ENCODE measurements around the gene ALG12. TPM values are rescaled to one million over a fixed set of nuclear protein-coding genes. Genes with fewer than 3 reads are reported as not detected.

The ALG12 gene
- total RNA-seq, 1 donor from 2014 or later, result 14.7 TPM

DNA sequence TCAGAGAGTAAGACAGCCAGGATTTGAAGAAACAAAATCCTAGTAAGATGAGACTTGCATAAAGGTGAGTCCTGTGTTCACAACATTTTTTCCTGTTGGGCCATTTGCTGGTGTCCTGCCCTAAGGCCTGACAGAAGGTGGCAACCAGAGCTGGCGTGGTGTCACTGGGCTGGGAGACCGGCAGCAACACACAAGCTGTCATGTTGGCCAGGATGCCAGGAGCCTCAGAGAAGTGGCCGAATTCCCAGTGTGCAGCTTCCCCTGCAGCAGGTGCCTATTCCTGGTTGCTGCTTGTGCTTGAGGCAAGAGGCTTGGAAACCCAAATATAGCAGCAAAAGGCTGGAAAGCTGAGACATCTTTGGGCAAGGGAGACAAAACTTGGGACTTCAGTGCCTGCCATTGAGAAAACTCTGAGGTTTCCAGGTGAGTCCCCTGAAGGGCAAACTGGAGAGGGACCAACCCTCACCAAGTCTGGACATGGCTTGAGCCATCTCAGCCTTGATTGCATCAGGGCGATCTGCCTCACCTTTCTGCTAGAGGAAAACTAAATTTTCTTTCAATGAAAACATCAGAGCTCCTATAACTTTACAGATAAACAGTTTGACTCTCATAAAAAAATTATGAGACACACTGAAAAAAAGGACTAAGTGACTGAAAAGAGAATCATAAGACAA, 25.9 kb downstream of the ALG12 start:
- H3K4me3 Mint-ChIP-seq (ENCODE audit: unreplicated experiment), result no peak overlapping the region
- no peak for DNase-seq
- H3K36me3 Mint-ChIP-seq (ENCODE audit: unreplicated experiment), result peaks cover 39% of the 10 kb centered on the region
- peaks cover 19% of the 10 kb centered on the region for H3K9me3 Mint-ChIP-seq (ENCODE audit: unreplicated experiment)
- H3K27me3 Mint-ChIP-seq (ENCODE audit: unreplicated experiment), result peaks cover 17% of the 10 kb centered on the region
- TF ChIP-seq, protein P1, sequence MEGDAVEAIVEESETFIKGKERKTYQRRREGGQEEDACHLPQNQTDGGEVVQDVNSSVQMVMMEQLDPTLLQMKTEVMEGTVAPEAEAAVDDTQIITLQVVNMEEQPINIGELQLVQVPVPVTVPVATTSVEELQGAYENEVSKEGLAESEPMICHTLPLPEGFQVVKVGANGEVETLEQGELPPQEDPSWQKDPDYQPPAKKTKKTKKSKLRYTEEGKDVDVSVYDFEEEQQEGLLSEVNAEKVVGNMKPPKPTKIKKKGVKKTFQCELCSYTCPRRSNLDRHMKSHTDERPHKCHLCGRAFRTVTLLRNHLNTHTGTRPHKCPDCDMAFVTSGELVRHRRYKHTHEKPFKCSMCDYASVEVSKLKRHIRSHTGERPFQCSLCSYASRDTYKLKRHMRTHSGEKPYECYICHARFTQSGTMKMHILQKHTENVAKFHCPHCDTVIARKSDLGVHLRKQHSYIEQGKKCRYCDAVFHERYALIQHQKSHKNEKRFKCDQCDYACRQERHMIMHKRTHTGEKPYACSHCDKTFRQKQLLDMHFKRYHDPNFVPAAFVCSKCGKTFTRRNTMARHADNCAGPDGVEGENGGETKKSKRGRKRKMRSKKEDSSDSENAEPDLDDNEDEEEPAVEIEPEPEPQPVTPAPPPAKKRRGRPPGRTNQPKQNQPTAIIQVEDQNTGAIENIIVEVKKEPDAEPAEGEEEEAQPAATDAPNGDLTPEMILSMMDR (IDR thresholded peaks at IDR 0.05; ENCODE audit: partially characterized antibody, unreplicated experiment), result no peak
- no peak overlapping the region for H3K27ac Mint-ChIP-seq (ENCODE audit: unreplicated experiment)
- peaks cover 23% of the 10 kb centered on the region for H3K4me1 Mint-ChIP-seq (ENCODE audit: low read depth, unreplicated experiment)

DNA sequence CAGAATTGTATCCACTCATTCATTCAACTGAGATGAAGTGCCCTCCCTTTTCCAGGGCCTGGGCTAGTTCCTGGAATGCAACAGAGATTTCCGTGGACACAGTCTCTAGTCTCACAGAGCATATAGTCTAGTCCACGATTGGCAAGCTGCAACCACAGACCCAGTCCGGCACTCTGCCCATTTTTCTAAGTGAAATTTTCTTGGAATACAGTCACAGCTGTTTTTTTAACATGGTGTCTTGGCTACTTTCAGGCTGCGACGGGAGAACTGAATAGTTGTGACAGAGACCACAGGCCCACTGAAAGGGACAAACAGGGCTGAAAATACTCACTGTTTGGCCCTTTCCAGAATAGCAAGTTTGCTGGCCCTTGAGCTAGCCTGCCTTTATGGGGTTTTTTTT, 29.2 kb downstream of the ALG12 start:
- Mint-ChIP-seq H3K36me3 (ENCODE audit: unreplicated experiment) (peaks cover 44% of the 10 kb centered on the region), H3K4me1 (ENCODE audit: low read depth, unreplicated experiment) (peaks cover 20% of the 10 kb centered on the region), H3K27ac (ENCODE audit: unreplicated experiment) (no peak overlapping the region), H3K9me3 (ENCODE audit: unreplicated experiment) (peaks cover 22% of the 10 kb centered on the region), H3K27me3 (ENCODE audit: unreplicated experiment) (peaks cover 9% of the 10 kb centered on the region), H3K4me3 (ENCODE audit: unreplicated experiment) (no peak overlapping the region)
- DNase-seq, result no peak
- TF ChIP-seq, protein P1 (IDR thresholded peaks at IDR 0.05; ENCODE audit: partially characterized antibody, unreplicated experiment), result no peak

DNA sequence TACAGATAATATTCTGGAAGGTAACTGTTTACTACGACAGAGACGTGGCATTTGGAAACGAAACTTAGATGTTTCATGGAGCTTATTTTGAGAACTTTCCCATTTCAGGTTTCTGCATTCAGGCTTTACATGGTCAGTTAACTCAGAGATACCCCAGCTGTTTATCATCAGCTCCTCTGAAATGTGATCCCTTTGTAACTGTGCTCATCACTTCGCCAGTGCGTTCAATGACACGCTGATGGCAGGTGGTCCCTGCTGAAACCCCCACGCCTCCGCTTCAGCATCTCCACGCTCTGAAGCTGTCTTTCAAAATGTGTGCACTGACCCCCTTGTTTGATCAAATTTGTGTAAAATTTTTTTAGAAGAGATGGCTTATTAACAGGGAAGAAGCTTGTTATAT, 30.5 kb downstream of the ALG12 start:
- Mint-ChIP-seq H3K9me3 (ENCODE audit: unreplicated experiment) (peaks cover 27% of the 10 kb centered on the region), H3K27me3 (ENCODE audit: unreplicated experiment) (peaks cover 10% of the 10 kb centered on the region), H3K4me3 (ENCODE audit: unreplicated experiment) (no peak overlapping the region), H3K27ac (ENCODE audit: unreplicated experiment) (peak overlapping the region; percentile 73), H3K36me3 (ENCODE audit: unreplicated experiment) (peaks cover 45% of the 10 kb centered on the region), H3K4me1 (ENCODE audit: low read depth, unreplicated experiment) (peaks cover 21% of the 10 kb centered on the region)
- no peak for DNase-seq
- TF ChIP-seq, protein P1 (IDR thresholded peaks at IDR 0.05; ENCODE audit: partially characterized antibody, unreplicated experiment), result no peak

DNA sequence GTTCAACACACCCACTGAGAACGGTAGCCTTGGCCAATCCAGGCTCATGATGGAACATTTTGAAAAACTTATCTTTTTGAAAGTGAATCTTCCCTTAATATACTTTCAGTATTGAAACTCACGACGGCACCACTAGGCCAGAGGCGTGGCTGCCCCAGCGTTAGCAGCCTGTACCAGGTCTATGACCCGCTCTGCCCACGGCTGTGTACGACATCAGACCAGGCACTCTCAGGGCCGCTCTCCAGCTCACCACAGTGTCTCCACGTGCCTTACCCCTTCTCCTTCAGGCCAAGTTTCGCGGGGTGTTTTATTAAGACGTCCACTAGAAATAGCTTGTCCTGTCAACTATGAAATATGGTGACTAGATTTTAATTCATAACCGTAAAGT, 31.2 kb downstream of the ALG12 start:
- Mint-ChIP-seq H3K4me3 (ENCODE audit: unreplicated experiment) (no peak overlapping the region), H3K27me3 (ENCODE audit: unreplicated experiment) (peaks cover 10% of the 10 kb centered on the region)
- TF ChIP-seq, protein P1 (IDR thresholded peaks at IDR 0.05; ENCODE audit: partially characterized antibody, unreplicated experiment), result no peak

DNA sequence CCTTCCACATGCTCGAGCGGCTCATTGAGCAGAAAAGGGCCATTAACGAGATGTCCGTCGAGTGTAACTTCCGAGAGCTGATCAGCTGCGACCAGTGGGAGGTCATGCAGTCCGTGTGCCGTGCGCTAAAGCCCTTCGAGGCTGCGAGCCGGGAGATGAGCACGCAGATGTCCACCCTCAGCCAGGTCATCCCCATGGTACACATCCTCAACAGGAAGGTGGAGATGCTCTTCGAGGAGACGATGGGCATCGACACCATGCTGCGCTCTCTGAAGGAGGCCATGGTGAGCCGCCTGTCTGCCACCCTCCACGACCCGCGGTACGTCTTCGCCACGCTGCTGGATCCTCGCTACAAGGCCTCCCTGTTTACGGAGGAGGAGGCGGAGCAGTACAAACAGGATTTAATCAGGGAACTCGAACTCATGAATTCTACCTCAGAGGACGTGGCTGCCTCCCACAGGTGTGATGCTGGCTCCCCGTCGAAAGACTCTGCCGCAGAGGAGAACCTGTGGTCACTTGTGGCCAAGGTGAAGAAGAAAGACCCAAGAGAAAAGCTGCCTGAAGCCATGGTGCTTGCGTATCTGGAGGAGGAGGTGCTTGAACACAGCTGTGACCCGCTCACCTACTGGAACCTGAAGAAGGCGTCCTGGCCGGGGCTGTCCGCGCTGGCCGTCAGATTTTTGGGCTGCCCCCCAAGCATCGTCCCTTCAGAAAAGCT, 31.7 kb downstream of the ALG12 start:
- TF ChIP-seq, protein P1 (IDR thresholded peaks at IDR 0.05; ENCODE audit: partially characterized antibody, unreplicated experiment), result no peak
- Mint-ChIP-seq H3K4me1 (ENCODE audit: low read depth, unreplicated experiment) (peaks cover 22% of the 10 kb centered on the region), H3K36me3 (ENCODE audit: unreplicated experiment) (peaks cover 46% of the 10 kb centered on the region), H3K9me3 (ENCODE audit: unreplicated experiment) (peaks cover 24% of the 10 kb centered on the region), H3K27ac (ENCODE audit: unreplicated experiment) (no peak overlapping the region), H3K4me3 (ENCODE audit: unreplicated experiment) (no peak overlapping the region), H3K27me3 (ENCODE audit: unreplicated experiment) (peaks cover 12% of the 10 kb centered on the region)
- no peak for DNase-seq

More for the DNA sequence above, 31.2 kb downstream of the ALG12 start:
- Mint-ChIP-seq H3K27ac (ENCODE audit: unreplicated experiment) (no peak overlapping the region), H3K9me3 (ENCODE audit: unreplicated experiment) (peaks cover 27% of the 10 kb centered on the region), H3K36me3 (ENCODE audit: unreplicated experiment) (peaks cover 48% of the 10 kb centered on the region), H3K4me1 (ENCODE audit: low read depth, unreplicated experiment) (peaks cover 22% of the 10 kb centered on the region)
- no peak for DNase-seq
